Epithelial cell of proximal tubule (primary cell): ENCODE results near the gene AGT. TPM values are rescaled to one million over a fixed set of nuclear protein-coding genes. Genes with fewer than 3 reads are reported as not detected.

ENCODE experiments used
- DNase-seq: peaks from one replicate; pipeline ENCODE4 v3.0.0-alpha.2; 2011; ENCODE audit warnings: low read depth
- H3K4me3 ChIP-seq: 2 replicates; pipeline ENCODE4 v1.5.1; 2011; ENCODE audit warnings: low read depth, mild to moderate bottlenecking, low read length
- total RNA-seq: library from RNA; depleted of rRNA; stranded (reverse); fragments of >200 nt; gene quantifications from 2 replicates; pipeline ENCODE4 v1.2.3, GENCODE V29; 2015
- TF ChIP-seq, protein P1 (sequence below): conservative IDR thresholded peaks from 2 replicates; pipeline ENCODE4 v1.5.1; 2012; ENCODE audit warnings: low read depth, mild to moderate bottlenecking, low read length

Gene AGT
- total RNA-seq = 0.07 and 3.2 TPM in 2 replicates

DNA sequence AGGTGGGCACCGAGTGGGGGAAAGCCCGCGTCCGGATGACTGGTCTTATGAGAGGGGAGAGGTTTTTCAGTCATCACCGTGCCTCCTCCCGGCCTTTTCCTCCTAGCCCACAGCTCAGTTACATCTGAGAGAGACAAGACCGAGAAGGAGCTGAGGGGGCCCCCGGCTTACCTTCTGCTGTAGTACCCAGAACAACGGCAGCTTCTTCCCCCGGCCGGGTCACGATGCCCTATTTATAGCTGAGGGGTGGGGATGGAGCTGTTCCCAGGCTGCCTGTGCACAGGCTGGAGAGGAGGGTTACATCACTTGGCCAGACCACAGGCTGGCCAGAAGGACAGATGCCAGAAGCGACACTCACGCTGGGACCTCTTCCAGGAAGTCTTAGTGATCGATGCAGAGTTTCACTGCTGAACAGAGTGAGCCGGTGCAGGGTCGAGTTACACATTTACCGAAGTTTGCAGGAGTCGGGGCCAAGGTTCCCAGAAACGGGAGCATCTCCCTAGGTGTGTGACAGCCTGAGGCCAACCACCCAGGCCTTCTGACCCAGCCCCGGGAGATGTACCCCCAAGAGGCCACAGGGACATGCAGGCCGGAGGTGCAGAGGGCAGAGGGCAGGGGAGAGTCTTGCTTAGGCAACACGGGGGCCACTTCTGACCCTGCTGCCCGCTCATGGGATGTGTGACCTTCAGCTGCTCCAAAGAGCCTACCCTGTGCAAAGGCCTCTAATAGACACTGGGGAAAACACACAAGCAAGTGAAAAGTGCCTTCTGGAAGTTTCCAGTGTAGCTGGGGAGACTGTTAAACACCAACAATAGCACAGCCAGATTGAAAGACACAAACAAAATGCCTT lies at the start of gene AGT:
TSS of gene AGT (minus strand) at position 208 of the 850 bp plus-strand sequence. CDS start 3,299 bp downstream, outside the sequence.
- H3K4me3 ChIP-seq = peak within 1 kb of the TSS; percentile 31
- TF ChIP-seq, protein P1, sequence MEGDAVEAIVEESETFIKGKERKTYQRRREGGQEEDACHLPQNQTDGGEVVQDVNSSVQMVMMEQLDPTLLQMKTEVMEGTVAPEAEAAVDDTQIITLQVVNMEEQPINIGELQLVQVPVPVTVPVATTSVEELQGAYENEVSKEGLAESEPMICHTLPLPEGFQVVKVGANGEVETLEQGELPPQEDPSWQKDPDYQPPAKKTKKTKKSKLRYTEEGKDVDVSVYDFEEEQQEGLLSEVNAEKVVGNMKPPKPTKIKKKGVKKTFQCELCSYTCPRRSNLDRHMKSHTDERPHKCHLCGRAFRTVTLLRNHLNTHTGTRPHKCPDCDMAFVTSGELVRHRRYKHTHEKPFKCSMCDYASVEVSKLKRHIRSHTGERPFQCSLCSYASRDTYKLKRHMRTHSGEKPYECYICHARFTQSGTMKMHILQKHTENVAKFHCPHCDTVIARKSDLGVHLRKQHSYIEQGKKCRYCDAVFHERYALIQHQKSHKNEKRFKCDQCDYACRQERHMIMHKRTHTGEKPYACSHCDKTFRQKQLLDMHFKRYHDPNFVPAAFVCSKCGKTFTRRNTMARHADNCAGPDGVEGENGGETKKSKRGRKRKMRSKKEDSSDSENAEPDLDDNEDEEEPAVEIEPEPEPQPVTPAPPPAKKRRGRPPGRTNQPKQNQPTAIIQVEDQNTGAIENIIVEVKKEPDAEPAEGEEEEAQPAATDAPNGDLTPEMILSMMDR = no peak
- peak; percentile 51 for DNase-seq

DNA sequence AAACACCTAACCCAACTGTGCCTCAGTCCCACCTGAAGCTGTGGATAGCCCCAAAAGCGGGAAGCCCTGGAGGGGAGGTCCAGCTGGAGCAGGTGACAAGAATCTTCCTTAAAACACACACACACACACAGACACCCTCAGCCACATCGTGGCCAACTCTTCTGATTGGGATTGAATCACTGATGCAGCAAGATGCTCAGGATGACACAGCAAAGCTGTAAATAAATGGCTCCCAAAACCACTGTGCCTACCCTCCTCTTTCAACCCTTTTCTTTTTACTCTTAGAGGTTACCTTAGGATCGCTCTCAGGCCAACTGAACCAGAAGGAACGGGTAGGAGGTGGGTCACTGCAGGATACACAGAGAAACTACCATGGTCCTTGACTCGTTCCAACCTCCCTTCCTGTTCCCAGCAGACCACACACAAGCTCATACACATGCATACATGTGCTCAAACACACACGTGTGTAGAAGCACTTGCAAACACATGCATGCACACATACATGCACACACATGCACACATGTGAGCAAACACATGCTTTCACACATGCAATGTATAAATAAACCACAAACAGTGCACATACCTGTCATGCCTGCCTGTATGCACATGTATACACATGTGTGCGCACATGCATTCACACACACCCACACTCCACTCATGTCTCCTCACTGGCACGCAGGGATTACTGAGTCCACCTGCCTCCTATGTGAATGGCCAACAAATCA lies 47.7 kb upstream of the AGT start:
- TF ChIP-seq, protein P1 = no peak
- DNase-seq = no peak

DNA sequence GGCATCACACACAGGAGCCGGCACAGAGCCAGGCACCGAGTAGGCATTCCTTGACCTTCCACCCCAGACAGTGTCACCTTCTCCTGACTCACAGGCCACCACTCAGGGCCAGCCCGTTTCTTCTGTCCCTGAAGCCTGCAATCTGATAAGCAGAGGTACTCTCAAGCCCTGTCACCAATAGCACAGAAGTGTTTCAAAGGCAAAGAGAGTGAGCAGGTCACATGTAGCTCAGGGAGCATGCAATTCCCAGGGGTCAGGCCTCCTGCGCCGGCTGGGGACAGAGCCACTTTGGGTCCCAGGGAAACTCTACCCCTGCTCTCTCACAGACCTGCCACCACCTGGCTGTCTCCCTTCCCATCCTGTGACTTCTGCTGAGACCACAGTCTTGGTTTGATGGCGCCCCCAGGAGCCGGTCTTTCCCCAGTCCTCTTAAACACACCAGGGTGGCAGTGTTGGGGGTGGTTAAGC lies 46.5 kb upstream of the AGT start:
- TF ChIP-seq, protein P1 = peak; percentile 19
- no peak for DNase-seq
- no peak overlapping the region for H3K4me3 ChIP-seq

More for the DNA sequence above, 47.7 kb upstream of the AGT start:
- no peak overlapping the region for H3K4me3 ChIP-seq

DNA sequence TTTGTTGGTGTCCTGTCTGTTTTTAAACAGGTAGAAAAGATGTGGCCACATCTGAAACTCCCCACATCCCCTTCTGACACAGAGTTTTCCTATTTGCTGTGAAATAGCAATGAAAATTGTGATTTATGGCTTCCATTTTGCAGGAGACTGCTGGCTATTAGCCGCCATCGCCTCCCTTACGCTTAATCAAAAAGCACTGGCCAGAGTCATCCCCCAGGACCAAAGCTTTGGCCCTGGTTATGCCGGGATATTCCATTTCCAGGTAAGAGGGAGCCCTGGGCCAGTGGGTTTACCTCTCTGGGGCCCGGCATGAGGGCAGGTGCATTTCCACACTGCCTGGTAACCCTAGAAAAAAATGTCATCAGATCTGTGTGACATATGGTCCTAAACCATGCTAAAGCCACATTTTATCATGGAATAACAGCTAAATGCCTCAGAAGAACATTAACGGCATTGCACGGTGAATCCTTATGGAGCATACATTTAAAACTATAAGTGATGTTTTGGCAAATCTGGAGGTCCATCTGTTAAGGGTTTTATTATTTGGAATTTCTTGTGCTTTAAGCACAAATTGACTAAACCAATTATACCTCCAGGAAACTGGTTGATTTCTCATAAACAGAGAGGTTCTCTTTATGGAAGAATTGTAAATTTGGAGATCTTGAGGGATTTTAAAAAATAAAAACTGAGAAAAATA lies 45.6 kb upstream of the AGT start:
- TF ChIP-seq, protein P1 = no peak
- DNase-seq = no peak
- H3K4me3 ChIP-seq = no peak overlapping the region

DNA sequence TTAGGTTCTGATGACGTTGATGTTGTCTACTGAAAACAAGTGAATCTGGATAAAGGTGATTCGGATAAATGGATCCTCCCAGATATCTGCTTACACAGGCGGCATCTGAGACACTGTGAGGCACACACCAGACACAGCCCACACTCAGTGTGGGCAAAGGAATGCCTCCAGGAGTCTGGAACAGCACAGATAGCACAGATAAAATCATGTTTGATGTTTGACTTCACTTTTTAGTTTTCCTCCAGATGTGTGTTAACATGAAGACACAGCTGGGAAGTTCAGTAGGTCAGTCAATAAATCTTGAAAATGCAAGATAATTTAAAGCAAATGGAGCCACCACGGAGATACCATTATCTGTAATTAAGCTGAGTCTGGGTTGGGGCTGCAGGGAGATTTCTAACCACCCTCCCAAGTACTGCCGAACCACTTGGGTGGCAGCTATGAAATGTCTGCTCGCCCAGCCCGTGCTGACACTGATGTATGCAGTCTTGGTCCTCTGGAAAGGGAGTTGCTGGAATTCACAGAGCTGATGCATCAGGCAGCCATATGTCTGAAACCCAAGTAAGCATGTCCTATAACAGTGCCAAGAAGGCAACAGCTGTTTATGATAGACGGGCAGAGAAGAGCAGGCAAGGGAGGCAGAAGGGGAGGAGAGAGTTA lies 44.9 kb upstream of the AGT start:
- TF ChIP-seq, protein P1 = no peak
- DNase-seq = no peak
- H3K4me3 ChIP-seq = no peak overlapping the region
